8988T (cell line): ENCODE measurements around the gene RNF220.
"Not testable (repeated sequence)": the region's sequence is repeated elsewhere in the genome, so short reads cannot be mapped to it uniquely, and the experiment has no call there.

Source experiments
- DNase-seq: peaks from one replicate; pipeline ENCODE4 v3.0.0; 2011

Gene RNF220

DNA sequence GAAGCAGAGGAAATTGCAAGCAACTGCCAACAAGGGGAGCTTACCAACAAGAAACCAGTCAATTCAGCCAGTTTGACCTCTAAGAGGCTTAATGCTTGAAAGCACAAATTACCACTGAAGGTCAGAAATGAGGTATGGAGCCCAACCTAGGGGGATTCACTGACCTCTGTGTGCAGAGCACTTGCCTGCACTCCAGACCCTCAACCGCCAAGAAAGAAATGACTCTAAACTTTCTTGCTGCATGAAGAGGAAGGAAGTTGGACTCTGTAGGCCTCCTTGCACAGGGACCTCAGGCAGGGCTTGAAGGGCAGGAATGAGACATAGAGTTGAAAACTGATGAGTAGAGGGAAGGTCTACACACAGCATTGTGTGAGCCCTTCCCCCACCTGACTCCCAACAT lies 279.5 kb downstream of the RNF220 start:
- DNase-seq: no peak

DNA sequence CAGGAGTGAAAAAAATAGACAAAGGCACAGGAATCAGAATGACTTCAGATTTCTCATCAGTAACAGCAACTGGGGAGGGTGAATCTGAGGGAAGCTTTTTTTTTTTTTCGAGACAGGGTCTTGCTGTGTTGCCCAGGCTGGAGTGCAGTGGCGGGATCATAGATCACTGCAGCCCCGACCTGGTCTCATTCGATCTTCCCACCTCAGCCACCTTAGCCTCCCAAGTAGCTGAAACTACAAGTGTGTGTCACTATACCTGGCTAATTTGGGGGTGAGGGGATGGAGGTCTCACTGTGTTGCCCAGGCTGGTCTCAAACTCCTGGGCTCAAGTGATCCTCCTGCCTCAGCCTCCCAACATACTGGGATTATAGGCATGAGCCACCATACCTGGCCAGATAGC lies 280.2 kb downstream of the RNF220 start:
- DNase-seq: no peak

DNA sequence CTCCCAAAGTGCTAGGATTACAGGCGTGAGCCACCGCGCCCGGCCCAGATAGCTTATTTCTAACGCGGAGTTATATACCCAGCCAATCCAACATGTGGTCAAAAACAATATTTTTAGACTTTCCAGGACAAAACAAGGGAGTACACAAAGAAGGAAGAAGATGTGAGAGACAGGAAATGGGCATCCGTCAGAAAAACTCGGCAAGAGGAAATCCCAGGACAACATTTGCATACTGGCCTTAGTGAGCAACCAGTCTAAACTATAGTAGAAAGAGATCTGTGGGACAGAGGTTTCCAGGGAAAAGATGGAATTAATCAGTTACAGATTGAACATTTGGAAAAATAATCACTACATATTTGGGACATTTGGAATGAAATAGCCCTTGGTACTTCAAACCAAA lies 280.8 kb downstream of the RNF220 start:
- DNase-seq: no peak

DNA sequence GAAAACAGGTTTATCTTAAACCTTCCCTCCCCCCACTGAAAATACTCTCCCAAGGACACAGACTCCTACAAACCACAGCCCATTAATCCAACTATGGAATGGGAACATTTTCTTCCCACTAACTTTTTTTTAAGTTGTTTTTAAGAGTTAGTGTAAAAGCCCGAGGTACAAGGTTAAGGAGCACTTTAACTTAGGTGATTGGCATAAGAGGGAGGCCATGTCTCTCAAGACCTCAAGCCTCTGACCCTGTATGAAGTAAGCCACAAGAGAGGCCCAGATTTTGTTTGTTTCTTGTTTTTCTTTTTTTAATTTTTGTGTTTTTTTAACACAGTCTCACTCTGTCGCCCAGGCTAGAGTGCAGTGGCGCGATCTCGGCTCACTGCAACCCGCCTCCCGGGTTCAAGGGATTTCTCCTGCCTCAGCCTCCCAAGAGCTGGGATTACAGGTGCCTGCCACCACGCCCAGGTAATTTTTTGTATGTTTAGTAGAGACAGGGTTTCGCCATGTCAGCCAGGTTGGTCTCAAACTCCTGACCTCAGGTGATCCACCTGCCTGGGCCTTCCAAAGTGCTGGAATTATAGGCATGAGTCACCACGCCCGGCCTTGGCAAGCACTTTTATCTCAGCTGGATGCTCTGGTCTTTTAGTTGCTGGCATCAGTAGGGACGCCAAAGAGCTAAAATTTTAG lies 283.8 kb downstream of the RNF220 start:
- no peak for DNase-seq

DNA sequence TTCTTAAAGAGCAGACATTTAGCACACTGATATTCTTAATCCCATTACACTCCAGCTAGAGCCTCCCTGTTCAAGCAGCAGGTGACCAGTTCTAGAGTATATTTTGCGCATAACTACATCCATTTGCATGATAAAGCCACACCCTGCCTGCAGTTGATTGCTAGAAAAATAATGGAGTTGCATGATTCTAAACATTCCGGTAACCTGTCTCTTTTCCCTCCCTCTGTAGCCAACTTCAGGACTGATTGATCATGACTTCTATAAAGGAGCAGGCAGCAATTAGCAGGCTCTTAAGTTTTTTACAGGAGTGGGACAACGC lies 284.4 kb downstream of the RNF220 start:
- no peak for DNase-seq

DNA sequence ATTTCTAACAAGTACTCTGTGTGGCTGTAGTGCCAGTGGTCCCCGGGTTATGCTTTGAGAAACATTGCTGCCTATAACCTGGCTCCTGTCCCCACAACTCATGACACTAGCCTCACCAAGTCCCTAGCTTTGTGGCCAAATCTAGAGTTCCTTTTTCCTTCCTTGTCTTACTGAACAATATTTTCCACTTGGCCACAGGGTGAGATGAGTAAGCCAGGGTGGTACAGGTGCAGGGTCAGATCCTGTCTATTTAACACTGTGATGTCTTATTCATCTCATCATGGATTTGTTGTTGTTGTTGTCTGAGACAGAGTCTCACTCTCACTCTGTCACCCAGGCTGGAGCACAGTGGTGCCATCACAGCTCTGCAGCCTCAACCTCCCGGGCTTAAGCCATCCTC lies 288.1 kb downstream of the RNF220 start:
- no peak for DNase-seq

DNA sequence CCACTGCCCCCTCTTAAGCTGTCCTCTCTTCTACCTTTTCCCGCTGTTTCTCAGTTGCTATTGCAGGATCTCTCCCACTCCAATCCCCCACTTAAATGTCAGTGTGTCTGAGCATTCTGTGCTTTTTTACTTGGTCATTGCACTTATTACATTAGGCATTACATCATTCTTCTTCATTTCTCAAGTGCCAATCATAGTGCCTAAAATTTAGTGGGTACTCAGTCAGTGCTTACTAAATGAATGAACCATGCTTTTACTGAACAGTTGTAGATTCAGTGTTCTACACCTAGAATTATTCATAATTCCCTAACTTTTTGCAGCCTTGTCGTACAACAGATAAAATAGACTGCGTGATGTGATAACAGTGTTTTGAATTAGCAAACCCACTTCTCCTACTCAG lies 288.8 kb downstream of the RNF220 start:
- DNase-seq: no peak

DNA sequence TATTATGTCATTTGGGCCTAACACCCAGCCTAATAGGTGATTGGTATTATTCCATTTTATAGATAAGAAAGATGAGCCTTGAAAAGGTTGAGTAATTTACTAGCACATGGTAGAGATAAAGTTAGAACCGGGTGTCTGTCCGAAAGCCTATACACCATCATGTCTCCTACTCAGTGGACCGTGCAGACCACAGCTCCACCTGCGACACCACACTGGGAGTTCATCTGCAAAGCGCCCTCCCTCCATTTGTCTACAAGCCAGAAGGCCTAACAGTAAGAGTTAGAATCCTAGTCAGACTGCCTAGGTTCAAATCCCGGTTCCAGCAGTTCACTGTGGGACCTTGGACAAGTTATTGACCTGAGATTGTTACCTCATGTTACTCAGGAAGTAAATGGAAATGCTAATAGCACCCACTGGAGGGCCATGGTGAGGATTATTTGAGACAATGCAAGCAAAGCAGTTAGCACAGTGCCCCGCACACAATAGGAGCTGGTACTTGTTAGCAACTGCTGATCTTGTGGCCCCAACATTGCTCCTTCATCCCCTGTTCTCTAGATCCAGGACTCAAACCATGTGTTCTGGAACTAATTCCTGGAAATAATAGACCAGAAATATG lies 289.9 kb downstream of the RNF220 start:
- DNase-seq: no peak

DNA sequence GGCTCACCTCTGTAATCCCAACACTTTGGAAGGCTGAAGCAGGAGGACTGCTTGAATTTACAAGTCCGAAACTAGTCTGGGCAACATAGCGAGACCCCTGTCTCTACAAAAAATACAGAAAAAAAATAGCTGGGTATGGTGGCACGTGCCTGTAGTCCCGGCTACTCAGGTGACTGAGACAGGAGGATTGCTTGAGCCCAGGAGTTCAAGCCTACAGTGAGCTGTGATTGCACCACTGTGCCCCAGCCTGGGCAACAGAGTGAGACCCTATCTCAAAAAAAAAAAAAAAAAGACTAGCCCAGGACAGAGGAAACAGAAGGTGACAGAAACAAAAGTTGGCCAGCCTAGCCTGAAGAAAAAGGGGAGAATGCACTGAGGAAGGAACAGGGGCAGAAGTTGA lies 290.6 kb downstream of the RNF220 start:
- DNase-seq: no peak

DNA sequence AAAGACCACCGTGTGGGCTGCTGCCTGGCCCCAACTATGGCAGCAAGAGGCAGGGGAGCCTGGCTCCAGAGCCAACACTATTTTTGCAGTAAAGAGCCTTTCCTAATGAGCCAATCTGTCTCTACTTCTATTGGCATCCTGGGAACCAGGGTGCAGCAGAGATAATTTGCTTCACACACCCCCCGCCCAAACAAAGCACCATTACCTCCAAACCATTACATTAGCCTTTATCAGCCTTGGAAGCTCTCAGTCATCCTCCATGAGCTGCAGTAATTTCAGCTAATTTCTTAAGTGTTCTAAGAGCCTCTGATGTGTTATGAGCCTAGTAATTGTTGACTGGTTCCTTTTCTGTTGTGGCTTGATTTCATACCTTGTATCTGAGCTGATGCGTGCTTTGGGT lies 291.0 kb downstream of the RNF220 start:
- DNase-seq: no peak

DNA sequence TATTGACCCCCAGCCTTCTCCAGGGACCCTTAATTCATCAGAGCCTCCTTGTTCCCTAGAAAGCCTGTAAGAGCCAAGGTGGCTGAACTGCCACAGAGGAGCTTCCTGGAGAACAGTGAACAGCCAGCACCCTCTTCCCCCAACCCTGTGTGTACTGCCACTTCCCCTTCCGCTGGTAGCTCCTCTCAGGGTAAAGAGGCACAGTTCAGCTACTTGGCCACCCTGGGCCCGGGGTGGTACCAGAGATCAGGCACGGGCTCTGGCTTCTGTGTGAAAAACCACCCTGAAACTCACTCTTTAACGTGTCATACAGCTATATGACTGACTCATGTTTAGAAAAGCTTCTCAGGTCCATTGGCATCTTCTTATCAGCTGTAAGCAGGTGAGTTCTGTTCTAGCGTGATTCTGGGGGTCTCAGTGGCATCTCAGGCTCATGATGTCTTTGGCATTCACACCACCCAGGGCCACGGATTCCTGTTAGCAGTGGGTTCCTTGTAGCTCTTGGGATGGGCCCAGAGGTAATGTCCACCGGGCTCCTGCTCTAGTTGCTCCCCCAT lies 291.8 kb downstream of the RNF220 start:
- no peak for DNase-seq

DNA sequence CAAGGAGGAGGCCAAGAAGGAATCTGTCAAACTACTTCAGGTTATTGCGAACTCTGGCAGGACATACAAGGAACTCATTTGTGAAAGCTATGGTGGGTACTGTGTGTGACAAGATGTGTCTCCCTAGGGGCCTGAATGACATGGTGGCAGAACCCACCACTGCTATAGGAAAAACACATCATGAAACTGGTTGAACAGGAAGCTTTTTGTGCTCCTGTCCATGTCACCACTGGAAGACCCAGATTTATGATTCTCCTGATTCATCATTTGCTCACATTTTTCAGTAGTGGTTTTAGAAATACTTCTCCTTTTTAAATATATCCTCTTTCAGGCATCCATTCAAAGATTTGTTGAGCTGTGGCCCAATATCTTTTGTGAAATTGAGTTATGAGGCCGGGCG lies 293.1 kb downstream of the RNF220 start:
- no peak for DNase-seq

DNA sequence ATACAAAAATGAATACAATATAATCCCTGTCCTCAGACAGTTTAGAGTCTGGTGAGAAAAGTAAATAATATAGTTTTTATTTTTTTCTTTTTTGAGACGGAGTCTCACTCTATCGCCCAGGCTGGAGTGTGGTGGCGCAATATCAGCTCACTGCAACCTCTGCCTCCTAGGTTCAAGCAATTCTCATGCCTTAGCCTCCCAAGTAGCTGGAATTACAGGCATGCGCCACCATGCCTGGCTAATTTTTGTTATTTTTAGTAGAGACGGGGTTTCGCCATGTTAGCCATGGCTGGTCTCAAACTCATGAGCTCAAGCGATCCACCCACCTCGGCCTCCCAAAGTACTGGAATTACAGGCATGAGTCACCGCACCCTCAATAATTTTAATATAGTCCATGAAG lies 294.3 kb downstream of the RNF220 start:
- DNase-seq: not testable (repeated sequence)

DNA sequence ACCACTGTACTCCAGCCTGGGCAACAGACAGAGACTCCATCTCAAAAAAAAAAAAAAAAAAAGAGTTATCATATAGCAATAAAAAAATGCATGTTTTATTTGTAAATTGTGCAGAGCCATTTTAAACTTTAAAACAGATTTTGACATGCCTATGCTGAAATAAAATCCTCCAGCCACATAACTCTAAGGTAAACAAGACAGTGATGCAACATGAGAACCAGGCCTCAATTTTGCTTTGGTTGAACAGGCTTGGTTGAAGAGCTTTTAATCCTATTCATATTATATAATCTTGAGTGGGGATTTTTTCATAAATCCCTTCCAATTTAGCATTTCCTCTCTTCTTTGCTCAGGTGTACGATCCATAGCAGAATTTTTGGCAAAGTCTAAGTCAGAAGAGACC lies 295.5 kb downstream of the RNF220 start:
- no peak for DNase-seq

DNA sequence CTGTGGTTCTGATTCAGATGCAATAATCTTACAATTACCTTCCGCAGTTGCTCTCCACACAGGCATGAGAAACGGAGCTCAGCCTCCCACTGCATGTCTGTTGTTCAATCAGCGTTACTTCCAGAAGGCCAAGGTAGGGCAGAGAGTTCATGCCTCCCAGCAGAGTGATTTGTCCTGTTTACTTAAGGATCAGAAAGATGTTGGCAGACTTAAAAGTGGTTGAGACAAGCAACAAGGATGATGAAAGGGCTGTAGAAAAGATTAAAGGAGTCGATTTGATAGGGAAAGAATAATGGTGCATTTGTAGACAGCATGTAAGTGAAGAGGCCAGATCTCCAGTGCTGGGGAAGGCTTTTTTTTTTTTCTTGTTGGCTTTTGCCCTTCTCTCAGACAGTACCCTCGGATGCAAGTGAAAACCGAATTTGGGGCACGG lies 296.1 kb downstream of the RNF220 start:
- no peak for DNase-seq
